Measurements from ENCODE around the gene PLS1. TPM values are rescaled to one million over a fixed set of nuclear protein-coding genes. Genes with fewer than 3 reads are reported as not detected.
A peak's percentile ranks its signal among the peaks of the same experiment; 100 is the strongest.
"Not testable (repeated sequence)": the region's sequence is repeated elsewhere in the genome, so short reads cannot be mapped to it uniquely, and the experiment has no call there.

PLS1 gene
- total and polyA plus RNA-seq, 2 experiments from 2014 or later, result 0.54 to 0.58 TPM

DNA sequence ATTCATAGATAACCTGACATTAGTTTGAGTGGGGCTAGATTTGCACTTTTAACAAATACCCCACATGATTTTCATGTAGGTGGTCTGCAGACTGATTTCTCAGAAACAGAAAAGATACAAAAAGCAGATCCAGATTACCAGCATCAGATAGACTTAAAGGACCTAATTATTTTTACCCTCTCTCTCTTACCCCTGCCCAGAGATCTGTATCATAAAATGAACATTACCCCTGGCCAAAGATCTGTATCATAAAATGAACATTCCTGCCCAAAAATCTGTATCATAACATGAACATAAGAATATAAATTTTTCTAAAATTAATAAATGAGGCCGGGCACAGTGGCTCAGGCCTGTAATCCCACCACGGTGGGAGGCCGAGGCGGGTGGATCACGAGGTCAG, 113.0 kb downstream of the PLS1 start:
- Histone ChIP-seq H3K4me2 (ENCODE audit: unreplicated experiment) (no peak overlapping the region), H3K27ac (no peak overlapping the region), H3K9me2 (ENCODE audit: insufficient read depth) (no peaks in the 10 kb centered on the region), H3K9ac (no peak overlapping the region), H3K4me3 (no peak overlapping the region), H3F3A (ENCODE audit: insufficient read depth) (no peaks in the 10 kb centered on the region), H3K36me3 (ENCODE audit: low read depth) (no peaks in the 10 kb centered on the region), H3K79me2 (ENCODE audit: insufficient read depth) (no peaks in the 10 kb centered on the region), H3K9me3 (ENCODE audit: low read depth) (no peaks in the 10 kb centered on the region), H3K4me1 (ENCODE audit: insufficient read depth) (no peaks in the 10 kb centered on the region), H2AFZ (no peak overlapping the region), H3K27me3 (replicated peaks; ENCODE audit: insufficient read depth) (no peaks in the 10 kb centered on the region), H4K20me1 (ENCODE audit: insufficient read depth) (no peaks in the 10 kb centered on the region)
- TF ChIP-seq EZH2phosphoT487 (IDR thresholded peaks at IDR 0.05; ENCODE audit: insufficient read depth, low read depth), result no peak
- TF ChIP-seq EZH2 (IDR thresholded peaks at IDR 0.05; ENCODE audit: insufficient read depth, poor library complexity, severe bottlenecking), result no peak
- 79 to 82% methylated on average over 5 of the region's 5 CpGs for WGBS, 2 experiments (ENCODE audit: low coverage in 1 of 2, low lambda C conversion rate in 2 of 2, missing lambda C conversion rate in 2 of 2)
- in situ Hi-C loops (cut with MboI), result no loop called here
- no peak for DNase-seq

DNA sequence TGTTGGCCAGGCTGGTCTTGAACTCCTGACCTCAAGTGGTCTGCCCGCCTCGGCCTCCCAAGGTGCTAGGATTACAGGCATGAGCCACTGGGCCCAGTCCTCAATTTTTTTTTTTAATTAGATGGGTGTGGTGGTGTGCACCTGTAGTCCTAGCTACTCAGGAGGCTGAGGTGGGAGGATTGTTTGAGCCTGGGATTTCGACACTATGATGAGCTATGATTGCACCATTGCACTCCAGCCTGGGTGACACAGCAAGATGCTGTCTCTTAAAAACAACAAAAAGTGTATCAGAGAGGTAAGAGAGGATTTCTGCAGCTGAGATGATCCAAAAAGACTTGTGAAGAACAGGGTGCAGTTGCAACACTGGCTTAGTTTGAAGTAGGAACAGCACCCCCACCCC, 118.7 kb downstream of the PLS1 start:
- H2AFZ ChIP-seq; H3K79me2 ChIP-seq (ENCODE audit: insufficient read depth); H3K4me3 ChIP-seq; H3K9me3 ChIP-seq (ENCODE audit: low read depth); H3K9ac ChIP-seq; in situ Hi-C loops (cut with MboI); H3K27me3 ChIP-seq (replicated peaks; ENCODE audit: insufficient read depth); H3K9me2 ChIP-seq (ENCODE audit: insufficient read depth); H3K36me3 ChIP-seq (ENCODE audit: low read depth); H4K20me1 ChIP-seq (ENCODE audit: insufficient read depth); H3F3A ChIP-seq (ENCODE audit: insufficient read depth); H3K4me2 ChIP-seq (ENCODE audit: unreplicated experiment); H3K4me1 ChIP-seq (ENCODE audit: insufficient read depth); H3K27ac ChIP-seq: not testable (repeated sequence)
- 86 to 88% methylated on average over 3 of the region's 3 CpGs for WGBS, 2 experiments (ENCODE audit: low coverage in 1 of 2, low lambda C conversion rate in 2 of 2, missing lambda C conversion rate in 2 of 2)
- DNase-seq, result peak; percentile 7

DNA sequence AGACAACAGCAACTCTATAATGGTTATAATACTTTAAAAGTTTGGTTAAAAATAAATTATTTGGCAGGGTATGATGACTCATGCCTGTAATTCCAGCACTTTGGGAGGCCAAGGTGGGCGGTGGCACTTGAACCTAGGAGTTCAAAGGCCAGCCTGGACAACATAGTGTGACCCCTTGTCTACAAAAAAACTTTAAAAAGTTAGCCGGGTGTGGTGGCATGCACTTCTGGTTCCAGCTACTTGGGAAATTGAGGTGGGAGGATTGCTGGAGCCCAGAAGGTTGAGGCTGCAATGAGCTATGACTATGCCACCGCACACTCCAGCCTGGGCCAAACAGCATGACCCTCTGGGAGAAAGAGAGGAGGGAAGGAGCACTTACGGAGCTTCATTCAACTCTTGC, 119.9 kb downstream of the PLS1 start:
- TF ChIP-seq EZH2phosphoT487 (IDR thresholded peaks at IDR 0.05; ENCODE audit: insufficient read depth, low read depth) (no peak), EZH2 (IDR thresholded peaks at IDR 0.05; ENCODE audit: insufficient read depth, poor library complexity, severe bottlenecking) (no peak)
- Histone ChIP-seq H3F3A (ENCODE audit: insufficient read depth) (no peaks in the 10 kb centered on the region), H3K27me3 (replicated peaks; ENCODE audit: insufficient read depth) (no peaks in the 10 kb centered on the region), H3K4me2 (ENCODE audit: unreplicated experiment) (no peak overlapping the region), H4K20me1 (ENCODE audit: insufficient read depth) (no peaks in the 10 kb centered on the region), H3K9me3 (ENCODE audit: low read depth) (no peaks in the 10 kb centered on the region), H3K79me2 (ENCODE audit: insufficient read depth) (no peaks in the 10 kb centered on the region), H2AFZ (no peak overlapping the region), H3K9me2 (ENCODE audit: insufficient read depth) (no peaks in the 10 kb centered on the region), H3K9ac (no peak overlapping the region), H3K27ac (no peak overlapping the region), H3K4me3 (no peak overlapping the region), H3K4me1 (ENCODE audit: insufficient read depth) (no peaks in the 10 kb centered on the region), H3K36me3 (ENCODE audit: low read depth) (no peaks in the 10 kb centered on the region)
- no peak for DNase-seq
- in situ Hi-C loops (cut with MboI), result no loop called here
- WGBS, 2 experiments (ENCODE audit: low coverage in 1 of 2, low lambda C conversion rate in 2 of 2, missing lambda C conversion rate in 2 of 2), result 57 to 60% methylated on average over 4 of the region's 4 CpGs

DNA sequence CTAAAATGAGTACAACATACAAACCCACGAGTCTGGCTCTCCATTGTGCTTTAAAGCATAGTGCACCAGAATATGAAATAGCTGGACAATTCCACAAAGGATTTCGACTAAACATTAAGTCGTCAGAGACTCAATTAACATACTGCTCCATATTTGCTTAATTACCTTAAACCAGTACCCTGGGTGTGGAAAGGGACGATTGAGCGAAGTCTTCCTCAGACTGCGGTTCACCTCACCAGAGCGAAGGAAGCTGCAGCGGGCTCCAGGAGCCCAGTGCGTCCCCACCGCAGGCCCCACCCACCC, 127.4 kb downstream of the PLS1 start:
- peaks cover 9% of the 10 kb centered on the region; the same call in 1 of the 2 replicates for H3K4me1 ChIP-seq (ENCODE audit: insufficient read depth)
- H3F3A ChIP-seq (ENCODE audit: insufficient read depth), result no peaks in the 10 kb centered on the region
- H3K9ac ChIP-seq, result peak overlapping the region; percentile 87
- in situ Hi-C loops (cut with MboI), result no loop called here
- no peak for TF ChIP-seq EZH2phosphoT487 (IDR thresholded peaks at IDR 0.05; ENCODE audit: insufficient read depth, low read depth)
- no peak for TF ChIP-seq EZH2 (IDR thresholded peaks at IDR 0.05; ENCODE audit: insufficient read depth, poor library complexity, severe bottlenecking)
- peak overlapping the region; percentile 85 for H2AFZ ChIP-seq
- no peaks in the 10 kb centered on the region for H3K9me2 ChIP-seq (ENCODE audit: insufficient read depth)
- no peaks in the 10 kb centered on the region for H3K9me3 ChIP-seq (ENCODE audit: low read depth)
- no peak overlapping the region for H3K27ac ChIP-seq
- H4K20me1 ChIP-seq (ENCODE audit: insufficient read depth), result no peaks in the 10 kb centered on the region
- H3K4me3 ChIP-seq, result peak overlapping the region; percentile 84
- H3K79me2 ChIP-seq (ENCODE audit: insufficient read depth), result peaks cover 38% of the 10 kb centered on the region
- 1% methylated on average over 9 to 10 of the region's 10 CpGs for WGBS, 2 experiments (ENCODE audit: low coverage in 1 of 2, low lambda C conversion rate in 2 of 2, missing lambda C conversion rate in 2 of 2)
- peak overlapping the region; percentile 78 for H3K4me2 ChIP-seq (ENCODE audit: unreplicated experiment)
- DNase-seq, result no peak
- peaks cover under 1% of the 10 kb centered on the region; the same call in 1 of the 2 replicates for H3K36me3 ChIP-seq (ENCODE audit: low read depth)
- no peaks in the 10 kb centered on the region for H3K27me3 ChIP-seq (replicated peaks; ENCODE audit: insufficient read depth)

DNA sequence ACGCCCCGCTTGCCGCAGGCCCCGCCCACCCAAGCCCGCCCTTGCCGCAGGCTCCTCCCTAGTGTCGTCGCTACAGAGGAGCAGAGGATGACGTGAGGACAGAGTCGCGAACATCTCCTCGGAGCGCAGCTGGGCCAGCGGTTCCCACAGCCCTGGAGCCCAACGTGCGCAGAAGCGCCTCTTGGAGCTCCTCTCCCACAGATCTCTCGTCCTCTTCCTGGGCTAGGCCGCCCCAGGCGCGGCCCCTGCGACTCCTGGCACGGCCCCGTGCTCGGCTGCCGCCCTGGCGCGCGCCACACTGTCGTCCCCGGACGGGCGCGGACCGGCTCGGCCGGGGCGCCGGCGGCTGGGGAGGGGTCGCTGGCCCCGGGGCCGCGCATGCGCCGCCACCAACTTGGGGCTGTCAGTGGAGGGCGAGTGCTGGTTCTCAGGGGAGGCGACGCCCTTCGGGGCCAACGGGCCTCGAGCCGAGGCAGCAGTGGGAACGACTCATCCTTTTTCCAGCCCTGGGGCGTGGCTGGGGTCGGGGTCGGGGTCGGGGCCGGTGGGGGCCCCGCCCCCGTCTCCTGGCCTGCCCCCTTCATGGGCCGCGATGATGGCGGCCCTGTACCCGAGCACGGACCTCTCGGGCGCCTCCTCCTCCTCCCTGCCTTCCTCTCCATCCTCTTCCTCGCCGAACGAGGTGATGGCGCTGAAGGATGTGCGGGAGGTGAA, 127.9 kb downstream of the PLS1 start, which contains the start of gene TRPC1:
TSS of gene TRPC1 (plus strand) at position 67 of the 714 bp plus-strand sequence. CDS start at position 593, 526 bp downstream.
- peak within 1 kb of the TSS; percentile 85 for H2AFZ ChIP-seq
- H3K27me3 ChIP-seq (replicated peaks; ENCODE audit: insufficient read depth), result no peaks in the 10 kb centered on the region
- peak; percentile 93 for DNase-seq
- H3K9me3 ChIP-seq (ENCODE audit: low read depth), result no peaks in the 10 kb centered on the region
- H3K79me2 ChIP-seq (ENCODE audit: insufficient read depth), result peaks cover 43% of the 10 kb centered on the region
- H3K27ac ChIP-seq, result peak within 1 kb of the TSS; percentile 87
- H3K9me2 ChIP-seq (ENCODE audit: insufficient read depth), result no peaks in the 10 kb centered on the region
- peak within 1 kb of the TSS; percentile 87 for H3K9ac ChIP-seq
- peaks cover 9% of the 10 kb centered on the region; the same call in 1 of the 2 replicates for H3K4me1 ChIP-seq (ENCODE audit: insufficient read depth)
- peaks cover 5% of the 10 kb centered on the region; the same call in 1 of the 2 replicates for H3K36me3 ChIP-seq (ENCODE audit: low read depth)
- no peak for TF ChIP-seq EZH2phosphoT487 (IDR thresholded peaks at IDR 0.05; ENCODE audit: insufficient read depth, low read depth)
- TF ChIP-seq EZH2 (IDR thresholded peaks at IDR 0.05; ENCODE audit: insufficient read depth, poor library complexity, severe bottlenecking), result no peak
- peak within 1 kb of the TSS; percentile 81 for H3K4me2 ChIP-seq (ENCODE audit: unreplicated experiment)
- peak within 1 kb of the TSS; percentile 84 for H3K4me3 ChIP-seq
- in situ Hi-C loops (cut with MboI), result no loop called here
- no peaks in the 10 kb centered on the region for H4K20me1 ChIP-seq (ENCODE audit: insufficient read depth)
- no peaks in the 10 kb centered on the region for H3F3A ChIP-seq (ENCODE audit: insufficient read depth)
- 1% methylated on average over 44 to 47 of the region's 73 CpGs for WGBS, 2 experiments (ENCODE audit: low coverage in 1 of 2, low lambda C conversion rate in 2 of 2, missing lambda C conversion rate in 2 of 2)
